DMS53 treated with DMSO at 0.1 percent for 48 hours (cell line): ENCODE measurements around the gene POLE.

Experiments used
- DNase-seq: peaks from one replicate; lab custom pipeline; 2025; ENCODE audit not compliant: unreplicated experiment; lab: John Stamatoyannopoulos, UW

Gene POLE

GRCh38 chr12:132582582-132583410 lies 104.3 kb downstream of the POLE start:
- DNase-seq = no peak

- DNase-seq = no peak
Measured at GRCh38 chr12:132582058-132582420, 105.1 kb downstream of the POLE start.

DNA sequence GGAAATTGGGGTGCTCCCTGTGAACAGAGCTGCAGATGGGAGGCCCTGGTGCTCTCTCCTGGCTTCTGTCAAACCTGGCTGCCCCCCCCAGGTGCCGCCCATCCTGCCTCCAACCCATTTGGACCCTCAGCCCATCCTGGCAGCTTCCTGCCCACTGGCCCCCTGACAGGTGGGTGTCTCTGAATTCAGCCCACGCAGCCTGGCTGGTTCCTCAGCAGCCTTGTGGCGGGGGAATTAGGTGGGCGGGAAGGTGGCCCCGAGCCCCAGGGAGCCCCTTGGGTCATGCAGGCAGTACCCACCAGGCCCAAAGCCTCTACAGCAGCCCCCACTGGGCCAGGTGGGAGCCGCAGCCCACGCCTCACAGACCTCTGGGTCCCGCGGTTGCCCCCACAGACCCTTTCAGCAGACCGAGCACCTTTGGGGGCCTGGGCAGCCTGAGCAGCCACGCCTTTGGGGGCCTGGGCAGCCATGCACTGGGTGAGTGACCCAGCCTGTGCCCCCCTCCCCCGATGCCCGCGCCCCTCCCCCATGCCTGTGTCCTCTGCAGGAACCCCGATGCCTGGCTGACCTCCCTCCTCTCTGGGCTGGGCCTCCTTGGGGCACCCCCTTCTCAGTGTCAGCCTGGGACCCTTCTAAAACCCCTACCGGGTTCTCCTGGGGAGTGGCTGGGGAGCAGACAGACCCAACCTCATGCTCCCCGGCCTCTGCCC lies 105.6 kb downstream of the POLE start:
- DNase-seq = no peak

DNA sequence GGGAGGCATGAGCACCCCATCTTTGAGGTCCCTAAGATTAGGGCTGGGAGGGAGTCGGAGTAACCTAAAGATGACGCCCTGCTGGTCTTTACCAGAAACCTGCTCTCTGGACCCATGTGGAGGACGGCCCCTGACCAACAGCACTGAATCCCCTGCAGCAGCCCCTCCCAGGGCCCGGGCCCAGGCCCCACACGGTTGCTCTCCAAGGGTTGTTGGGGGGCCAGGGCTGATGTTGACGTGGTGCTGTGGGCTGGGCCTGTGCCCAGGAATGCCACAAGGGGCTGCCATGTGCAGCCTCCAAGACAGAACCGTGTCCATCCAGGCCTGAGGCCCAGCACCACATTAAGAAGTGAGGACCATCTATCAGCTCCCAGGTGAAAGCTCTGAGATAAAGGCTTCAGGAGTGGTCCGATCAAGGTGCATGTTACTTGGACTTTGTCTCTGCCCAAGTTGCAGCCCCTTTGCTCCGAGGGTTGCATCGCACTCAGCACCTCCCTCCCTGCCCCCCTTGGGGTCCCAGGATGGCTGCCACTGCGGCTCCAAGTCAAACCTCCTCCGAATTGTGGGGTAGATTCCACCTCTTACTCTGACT lies 106.3 kb downstream of the POLE start:
- DNase-seq = no peak

GRCh38 chr12:132579744-132580143 lies 107.4 kb downstream of the POLE start:
- DNase-seq = no peak

DNA sequence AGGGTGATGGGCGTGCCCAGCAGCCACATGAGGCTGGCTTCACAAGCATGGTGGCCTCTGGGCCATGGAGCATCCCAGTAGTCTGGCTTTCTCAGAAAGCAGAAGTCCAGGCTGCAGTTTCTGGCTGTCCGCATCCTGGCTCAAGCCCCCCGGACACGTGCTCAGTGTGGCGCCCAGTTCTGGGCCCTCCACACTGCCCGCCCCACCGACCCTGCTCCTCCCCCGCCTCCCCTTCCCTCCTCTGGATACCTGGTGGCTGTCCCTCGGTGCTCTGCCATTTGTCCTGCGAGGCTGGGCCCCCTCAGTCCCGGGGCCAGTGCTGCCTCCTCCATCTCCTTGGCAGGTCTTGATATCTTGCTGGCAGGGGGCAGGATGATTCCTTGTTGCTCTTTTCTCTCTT lies 108.3 kb downstream of the POLE start:
- DNase-seq = no peak

- no peak for DNase-seq
Measured at GRCh38 chr12:132578118-132578517, 109.0 kb downstream of the POLE start.

- no peak for DNase-seq
Measured at GRCh38 chr12:132577191-132577920, 109.8 kb downstream of the POLE start.

DNA sequence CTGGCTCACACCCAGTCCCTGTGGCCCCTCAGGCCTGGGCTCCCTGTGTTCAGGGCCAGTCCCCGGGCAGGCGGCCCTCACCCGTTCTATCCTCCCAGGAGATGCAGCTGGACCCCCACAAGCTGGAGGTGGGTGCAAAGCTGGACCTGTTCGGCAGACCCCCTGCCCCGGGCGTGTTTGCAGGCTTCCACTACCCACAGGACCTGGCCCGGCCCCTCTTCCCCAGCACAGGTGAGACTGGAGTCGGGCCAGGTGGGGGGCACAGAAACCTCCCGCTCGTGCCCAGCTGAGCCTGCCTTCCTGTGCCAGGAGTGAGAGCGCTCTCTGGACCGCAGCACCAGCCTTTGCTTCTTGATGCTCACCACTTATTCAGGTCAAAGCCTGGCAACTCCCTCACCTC lies 110.4 kb downstream of the POLE start:
- no peak for DNase-seq

DNA sequence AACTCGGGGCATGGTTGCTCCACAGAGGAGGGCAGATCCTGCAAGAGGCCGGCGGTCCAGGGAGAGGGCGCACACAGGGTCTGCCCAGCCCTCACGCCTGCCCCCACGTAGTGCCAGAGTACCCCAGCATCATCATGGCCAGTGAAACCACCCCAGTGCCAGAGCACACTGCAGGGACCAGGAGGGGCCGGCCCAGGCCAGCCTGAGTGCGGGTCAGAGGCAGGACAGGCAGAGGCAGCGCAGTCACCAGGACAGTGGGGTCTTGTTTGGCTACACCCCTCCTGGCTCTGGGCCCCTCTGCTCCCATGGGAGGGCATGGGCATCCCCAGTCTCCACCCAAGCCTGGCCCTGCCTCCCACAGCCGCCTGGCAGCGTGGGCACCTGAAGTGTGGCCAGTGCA lies 111.5 kb downstream of the POLE start:
- DNase-seq = no peak

DNA sequence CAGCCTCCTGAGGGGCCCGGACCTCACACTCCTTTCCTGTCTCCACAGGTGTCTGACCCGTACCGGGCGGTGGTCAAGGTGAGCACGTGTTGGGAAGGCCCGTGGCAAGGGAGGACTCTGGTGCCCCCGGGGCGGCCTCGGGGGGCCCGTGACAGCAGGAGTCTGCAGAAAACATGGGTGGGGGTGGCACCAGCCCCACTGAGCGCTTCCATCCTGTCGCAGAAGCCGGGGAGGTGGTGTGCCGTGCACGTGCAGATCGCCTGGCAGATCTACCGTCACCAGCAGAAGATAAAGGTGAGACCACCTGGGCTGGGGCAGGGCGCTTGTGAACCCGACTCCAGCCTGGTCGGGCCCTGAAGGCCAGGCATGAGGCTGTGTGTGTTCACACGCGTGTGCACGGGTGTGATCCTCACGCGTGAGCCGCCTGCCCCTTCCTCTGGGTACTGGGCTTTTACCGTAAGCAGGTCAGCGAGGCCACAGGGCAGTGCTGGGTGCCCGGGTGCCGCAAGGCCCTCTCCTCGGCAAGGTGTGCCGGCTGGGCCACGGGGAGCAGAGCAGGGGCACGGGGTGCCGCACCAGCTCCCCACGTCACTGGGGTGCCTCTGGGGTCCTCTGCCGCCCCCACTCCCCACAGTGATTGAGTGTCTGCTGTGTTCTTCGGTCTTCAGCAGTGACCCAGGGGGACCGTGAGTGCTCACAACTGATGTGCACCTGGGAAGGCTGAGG lies 112.7 kb downstream of the POLE start:
- no peak for DNase-seq
